Kidney (tissue), 14 donors: Measurements from ENCODE around the gene APP. TPM values are rescaled to one million over a fixed set of nuclear protein-coding genes. Genes with fewer than 3 reads are reported as not detected.

Experiments
- DNase-seq, 5 donors: peaks; one replicate each; pipeline ENCODE4 v3.0.0-alpha.2; 2013 to 2020
- FAIRE-seq: peaks from 2 replicates; lab custom pipeline; 2012; peaks lifted over from hg19 to GRCh38; lab: Jason Lieb, UNC
- H3K27ac ChIP-seq, 2 donors: one replicate each; pipeline ENCODE4 v1.7.0; 2013; ENCODE audit warnings: low read depth in 2 of 2, low read length in 2 of 2, inconsistent platforms in 1 of 2
- H3K27me3 ChIP-seq: one replicate; pipeline ENCODE4 v1.7.1; 2013; ENCODE audit warnings: low read length, inconsistent platforms; ENCODE audit not compliant: control insufficient read depth, insufficient read depth
- H3K36me3 ChIP-seq, 3 donors: one replicate each; pipeline versions ENCODE4 v1.7.0 to v1.7.1; 2013; ENCODE audit warnings: low read length in 3 of 3, control low read depth in 1 of 3, inconsistent platforms in 1 of 3; ENCODE audit not compliant: insufficient read depth in 3 of 3, control insufficient read depth in 2 of 3
- H3K4me1 ChIP-seq, 3 donors: one replicate each; pipeline versions ENCODE4 v1.7.0 to v1.7.1; 2013; ENCODE audit warnings: low read length in 3 of 3, inconsistent platforms in 1 of 3, low read depth in 1 of 3; ENCODE audit not compliant: control insufficient read depth in 2 of 3, insufficient read depth in 2 of 3
- H3K4me3 ChIP-seq, 3 donors: one replicate each; pipeline versions ENCODE4 v1.7.0 to v1.8.1; 2013; ENCODE audit warnings: low read length in 3 of 3, control low read depth in 1 of 3, inconsistent platforms in 1 of 3
- H3K9ac ChIP-seq, 3 donors: one replicate each; pipeline versions ENCODE4 v1.7.0 to v1.7.1; 2013; ENCODE audit warnings: low read length in 3 of 3, control low read depth in 1 of 3, inconsistent platforms in 1 of 3
- H3K9me3 ChIP-seq, 3 donors: one replicate each; pipeline versions ENCODE4 v1.7.0 to v1.7.1; 2013; ENCODE audit warnings: low read length in 3 of 3, control low read depth in 1 of 3, inconsistent platforms in 1 of 3; ENCODE audit not compliant: control insufficient read depth in 2 of 3, insufficient read depth in 1 of 3
- CTCF ChIP-seq: IDR thresholded peaks from 3 replicates; pipeline ENCODE4 v1.5.1; 2012; ENCODE audit warnings: mild to moderate bottlenecking, moderate library complexity, borderline replicate concordance; ENCODE audit not compliant: insufficient read depth; ENCODE audit errors: extremely low read depth
- intact Hi-C: fragments of 100-400 bp; cut with DNase I; formaldehyde crosslinking; loops from one replicate; pipeline ENCODE4 v1.11.1; 2022
- polyA plus RNA-seq: library from polyadenylated mRNA; stranded (reverse); fragments of 350-450 nt; fragmentation: Illumina TruSeq; extraction: RNeasy Lipid Tissue Mini Kit (QIAGEN cat#74804); gene quantifications from one replicate; pipeline ENCODE4 v1.2.3, GENCODE V29; 2014; ENCODE audit warnings: low read depth, low replicate concordance; ENCODE audit not compliant: insufficient read depth
- total RNA-seq: library from RNA; stranded (reverse); fragmentation: NEBNext Ultra II Directional; extraction: Animal tissue kit (Norgen Biotek cat#: 25700); gene quantifications from one replicate; pipeline ENCODE4 v1.2.1, GENCODE V29; 2021
- donor health status: control.
- donor health status: control.
- donor health status: control.
- donor health status: control.
- donor health status: control.
- donor health status: DM: yes; HTN: yes; CAD: no.
- donor health status: Normal renal cell carcinoma (clear cell type).

The APP gene
- total and polyA plus RNA-seq, 2 donors from 2014 or later: 472 to 1,303 TPM

GRCh38 chr21:25988738-25989137 is 181.8 kb downstream of the APP start:
- H3K4me3 ChIP-seq: no peak overlapping the region
- DNase-seq (no peak), FAIRE-seq (no peak)
- H3K9me3 ChIP-seq: no peaks in the 10 kb centered on the region
- no peak for TF ChIP-seq CTCF
- H3K4me1 ChIP-seq: peaks cover 0 to 5% (median 5%) of the 10 kb centered on the region in 3 donors
- intact Hi-C loops: no loop called here
- H3K27me3 ChIP-seq: no peaks in the 10 kb centered on the region
- no peak overlapping the region for H3K27ac ChIP-seq
- H3K9ac ChIP-seq: no peak overlapping the region
- peaks cover 0 to 5% (median 2%) of the 10 kb centered on the region in 3 donors for H3K36me3 ChIP-seq

GRCh38 chr21:25987531-25987930 is 183.0 kb downstream of the APP start:
- intact Hi-C loops: no loop called here

GRCh38 chr21:25986928-25987327 is 183.6 kb downstream of the APP start:
- FAIRE-seq: no peak

More at GRCh38 chr21:25987531-25987930, 183.0 kb downstream of the APP start:
- peaks cover 0 to 5% (median 2%) of the 10 kb centered on the region in 3 donors for H3K36me3 ChIP-seq
- no peak overlapping the region for H3K4me3 ChIP-seq
- DNase-seq (no peak), FAIRE-seq (no peak)
- peaks cover 0 to 5% (median 5%) of the 10 kb centered on the region in 3 donors for H3K4me1 ChIP-seq
- no peak for TF ChIP-seq CTCF
- no peak overlapping the region for H3K9ac ChIP-seq
- no peak overlapping the region for H3K27ac ChIP-seq
- no peaks in the 10 kb centered on the region for H3K9me3 ChIP-seq
- H3K27me3 ChIP-seq: no peaks in the 10 kb centered on the region

More at GRCh38 chr21:25986928-25987327, 183.6 kb downstream of the APP start:
- intact Hi-C loops: no loop called here
- peaks cover 0 to 5% (median 2%) of the 10 kb centered on the region in 3 donors for H3K36me3 ChIP-seq
- H3K27ac ChIP-seq: no peak overlapping the region
- no peaks in the 10 kb centered on the region for H3K9me3 ChIP-seq
- no peak for DNase-seq
- H3K9ac ChIP-seq: no peak overlapping the region
- no peak for TF ChIP-seq CTCF
- H3K4me3 ChIP-seq: no peak overlapping the region
- no peaks in the 10 kb centered on the region for H3K27me3 ChIP-seq
- H3K4me1 ChIP-seq: peaks cover 0 to 5% (median 5%) of the 10 kb centered on the region in 3 donors
